Brain microvascular endothelial cell (primary cell): Measurements from ENCODE around the gene PTPN2.

Source experiments
- DNase-seq: peaks from one replicate; pipeline ENCODE4 v3.0.0-alpha.2; 2020
- H3K27ac ChIP-seq: fragments of 250-450 bp; sonication (Bioruptor Pico); 2 replicates; pipeline ENCODE4 v1.5.1; 2020; ENCODE audit warnings: mild to moderate bottlenecking, moderate library complexity
- H3K27me3 ChIP-seq: fragments of 250-450 bp; sonication (Bioruptor Pico); replicated peaks from 2 replicates; pipeline ENCODE4 v1.5.1; 2020; ENCODE audit warnings: mild to moderate bottlenecking
- H3K36me3 ChIP-seq: fragments of 250-450 bp; sonication (Bioruptor Pico); replicated peaks from 2 replicates; pipeline ENCODE4 v1.5.1; 2020; ENCODE audit warnings: mild to moderate bottlenecking
- H3K4me3 ChIP-seq: 2 replicates; pipeline ENCODE4 v1.5.1; 2011; ENCODE audit warnings: low read depth, mild to moderate bottlenecking, control low read depth, low read length, moderate library complexity
- CTCF ChIP-seq: IDR thresholded peaks from 2 replicates; pipeline ENCODE4 v1.5.1; 2011; ENCODE audit warnings: low read depth, mild to moderate bottlenecking, moderate library complexity, low read length, control low read depth, inconsistent platforms; ENCODE audit errors: missing control alignments
- in situ Hi-C: cut with HindIII; loops from 2 replicates; pipeline ENCODE4 v1.10.0; 2017; ENCODE audit warnings: low sequenced_read_pairs, low pct_ligation_motif_present

The PTPN2 gene

GRCh38 chr18:12754511-12754910 is 129.5 kb downstream of the PTPN2 start:
- no peaks in the 10 kb centered on the region for H3K36me3 ChIP-seq
- no peaks in the 10 kb centered on the region for H3K27me3 ChIP-seq
- no peak overlapping the region for H3K27ac ChIP-seq
- no peak for TF ChIP-seq CTCF
- DNase-seq: no peak
- in situ Hi-C loops: no loop called here
- H3K4me3 ChIP-seq: no peak overlapping the region

- in situ Hi-C loops: no loop called here
- TF ChIP-seq CTCF: no peak
- H3K36me3 ChIP-seq: no peaks in the 10 kb centered on the region
- H3K4me3 ChIP-seq: no peak overlapping the region
- no peak for DNase-seq
- H3K27ac ChIP-seq: no peak overlapping the region
- no peaks in the 10 kb centered on the region for H3K27me3 ChIP-seq
Measured at GRCh38 chr18:12751891-12752290, 132.1 kb downstream of the PTPN2 start.

- Histone ChIP-seq H3K27ac (no peak overlapping the region), H3K27me3 (no peaks in the 10 kb centered on the region), H3K4me3 (no peak overlapping the region), H3K36me3 (no peaks in the 10 kb centered on the region)
- TF ChIP-seq CTCF: no peak
- DNase-seq: no peak
- in situ Hi-C loops: no loop called here
Measured at GRCh38 chr18:12751503-12751884, 132.5 kb downstream of the PTPN2 start.

- H3K27me3 ChIP-seq: no peaks in the 10 kb centered on the region
- H3K36me3 ChIP-seq: no peaks in the 10 kb centered on the region
- no peak overlapping the region for H3K4me3 ChIP-seq
- no peak for TF ChIP-seq CTCF
- no peak overlapping the region for H3K27ac ChIP-seq
- DNase-seq: no peak
- in situ Hi-C loops: no loop called here
Measured at GRCh38 chr18:12750715-12751502, 133.1 kb downstream of the PTPN2 start.

GRCh38 chr18:12750076-12750714 is 133.8 kb downstream of the PTPN2 start:
- H3K4me3 ChIP-seq: no peak overlapping the region
- DNase-seq: no peak

More at GRCh38 chr18:12750076-12750714, 133.8 kb downstream of the PTPN2 start:
- no peak for TF ChIP-seq CTCF
- H3K27ac ChIP-seq: no peak overlapping the region
- in situ Hi-C loops: no loop called here
- H3K27me3 ChIP-seq: no peaks in the 10 kb centered on the region
- H3K36me3 ChIP-seq: no peaks in the 10 kb centered on the region
